Coronary artery (tissue), 2 donors: Measurements from ENCODE around the gene GPC2.
A peak's percentile ranks its signal among the peaks of the same experiment; 100 is the strongest.
"Not testable (repeated sequence)": the region's sequence is repeated elsewhere in the genome, so short reads cannot be mapped to it uniquely, and the experiment has no call there.

Experiments
- DNase-seq: peaks from one replicate; pipeline ENCODE4 v3.0.0-alpha.2; 2017; ENCODE audit warnings: low spot score
- H3K27ac ChIP-seq, 2 donors: fragments of 200-600 bp; sonication (generic); one replicate each; pipeline ENCODE4 v1.5.1; 2016 to 2019
- H3K4me3 ChIP-seq: fragments of 200-600 bp; sonication (generic); 2 replicates; pipeline ENCODE4 v1.5.1; 2016; ENCODE audit warnings: mild to moderate bottlenecking, moderate library complexity
- CTCF ChIP-seq: fragments of 200-600 bp; sonication (generic); IDR thresholded peaks from one replicate; pipeline ENCODE4 v1.5.1; 2019; ENCODE audit warnings: antibody characterized with exemption

GPC2 gene

GRCh38 chr7:100219271-100219737 is 42.1 kb upstream of the GPC2 start:
- TF ChIP-seq CTCF, result no peak
- Histone ChIP-seq H3K27ac (peak overlapping the region in 1 of 2 donors; percentile 11), H3K4me3 (no peak overlapping the region)
- no peak for DNase-seq

GRCh38 chr7:100217934-100218333 is 40.8 kb upstream of the GPC2 start:
- not testable (repeated sequence) for H3K27ac ChIP-seq, H3K4me3 ChIP-seq, DNase-seq
- peak; percentile 14 for TF ChIP-seq CTCF

GRCh38 chr7:100215895-100216294 is 38.7 kb upstream of the GPC2 start:
- DNase-seq, result no peak
- Histone ChIP-seq H3K4me3 (no peak overlapping the region), H3K27ac (no peak overlapping the region)
- no peak for TF ChIP-seq CTCF

- not testable (repeated sequence) for H3K4me3 ChIP-seq, DNase-seq, H3K27ac ChIP-seq
Measured at GRCh38 chr7:100214356-100214755, 37.2 kb upstream of the GPC2 start.

- no peak for TF ChIP-seq CTCF
- DNase-seq, result no peak
- no peak overlapping the region for H3K27ac ChIP-seq
- H3K4me3 ChIP-seq, result no peak overlapping the region
Measured at GRCh38 chr7:100213672-100214071, 36.5 kb upstream of the GPC2 start.

- no peak for DNase-seq
- no peak overlapping the region for H3K4me3 ChIP-seq
- no peak for TF ChIP-seq CTCF
- H3K27ac ChIP-seq, result no peak overlapping the region
Measured at GRCh38 chr7:100212631-100213286, 35.6 kb upstream of the GPC2 start.

GRCh38 chr7:100211342-100211780 is 34.2 kb upstream of the GPC2 start:
- Histone ChIP-seq H3K27ac (no peak overlapping the region), H3K4me3 (no peak overlapping the region)
- no peak for TF ChIP-seq CTCF
- no peak for DNase-seq
